WTC11 (cell line): Measurements from ENCODE around the gene PCGF1. TPM values are rescaled to one million over a fixed set of nuclear protein-coding genes. Genes with fewer than 3 reads are reported as not detected.
"Not testable (repeated sequence)": the region's sequence is repeated elsewhere in the genome, so short reads cannot be mapped to it uniquely, and the experiment has no call there.

Experiments used
- ATAC-seq: fragments of 200-7000 bp; cut with Tn5 transposase; 2 replicates; pipeline ENCODE4 v1.10.0; 2021; ENCODE audit warnings: mild to moderate bottlenecking, moderate library complexity
- CTCF ChIA-PET: fragments of 300-600 bp; sonication (Branson Sonifier 250); formaldehyde crosslinking; loops from one replicate; lab custom pipeline; 2021; ENCODE audit warnings: antibody characterized with exemption; lab: Charles Lee
- POLR2A ChIA-PET: fragments of 350-600 bp; sonication (Branson Sonifier 250); formaldehyde crosslinking; loops from one replicate; lab custom pipeline; 2021; ENCODE audit warnings: antibody characterized with exemption; lab: Charles Lee
- DNase-seq: peaks from one replicate; pipeline ENCODE4 v3.0.0; 2021; ENCODE audit warnings: low spot score
- H3K27ac Mint-ChIP-seq: 2 replicates; pipeline ENCODE4 v1.8.0; 2021; ENCODE audit warnings: mixed read lengths
- H3K27me3 Mint-ChIP-seq: 2 replicates; pipeline ENCODE4 v1.8.0; 2021; ENCODE audit warnings: low read depth, mild to moderate bottlenecking, moderate library complexity, mixed read lengths
- H3K36me3 Mint-ChIP-seq: 2 replicates; pipeline ENCODE4 v1.8.0; 2021; ENCODE audit warnings: mixed read lengths
- H3K4me1 Mint-ChIP-seq: 2 replicates; pipeline ENCODE4 v1.8.0; 2022; ENCODE audit warnings: mixed read lengths
- H3K4me3 Mint-ChIP-seq: 2 replicates; pipeline ENCODE4 v1.8.0; 2021; ENCODE audit warnings: mild to moderate bottlenecking, moderate library complexity, mixed read lengths
- H3K9me3 Mint-ChIP-seq: 2 replicates; pipeline ENCODE4 v1.8.0; 2021; ENCODE audit warnings: mixed read lengths
- EMX1 ChIP-seq: fragments of 250-450 bp; sonication (Bioruptor Pico); IDR thresholded peaks from 2 replicates; pipeline ENCODE4 v1.8.0; 2021; ENCODE audit warnings: mild to moderate bottlenecking
- ESRRA ChIP-seq: sonication (generic); formaldehyde crosslinking; IDR thresholded peaks from 2 replicates; pipeline ENCODE4 v1.8.1; 2022; ENCODE audit warnings: mild to moderate bottlenecking, missing genetic modification reagents, borderline replicate concordance
- GTF2I ChIP-seq: fragments of 250-450 bp; sonication (Bioruptor Pico); conservative IDR thresholded peaks from 2 replicates; pipeline ENCODE4 v1.4.0; 2021; ENCODE audit warnings: mild to moderate bottlenecking
- KAT7 ChIP-seq: sonication (generic); formaldehyde crosslinking; IDR thresholded peaks from 2 replicates; pipeline ENCODE4 v1.8.1; 2023; ENCODE audit warnings: missing genetic modification reagents, mild to moderate bottlenecking, borderline replicate concordance
- NFE2L1 ChIP-seq: sonication (generic); formaldehyde crosslinking; IDR thresholded peaks from 2 replicates; pipeline ENCODE4 v1.8.1; 2023; ENCODE audit warnings: missing genetic modification reagents
- SMAD4 ChIP-seq: sonication (generic); formaldehyde crosslinking; IDR thresholded peaks from 2 replicates; pipeline ENCODE4 v1.8.0; 2022; ENCODE audit warnings: mild to moderate bottlenecking, missing genetic modification reagents
- TP53 ChIP-seq: sonication (generic); formaldehyde crosslinking; IDR thresholded peaks from 2 replicates; pipeline ENCODE4 v1.8.1; 2023; ENCODE audit warnings: mild to moderate bottlenecking, missing genetic modification reagents
- ZNF121 ChIP-seq: sonication (generic); formaldehyde crosslinking; IDR thresholded peaks from 2 replicates; pipeline ENCODE4 v1.8.0; 2023; ENCODE audit warnings: missing genetic modification reagents
- total RNA-seq: library from RNA; stranded (reverse); gene quantifications from 3 replicates; pipeline ENCODE4 v1.2.3, GENCODE V29; 2021
- TF ChIP-seq, protein P1 (sequence below): sonication (generic); formaldehyde crosslinking; IDR thresholded peaks from 2 replicates; pipeline ENCODE4 v1.8.0; 2023; ENCODE audit warnings: mild to moderate bottlenecking, missing genetic modification reagents
- TF ChIP-seq, protein P2 (sequence below): sonication (generic); formaldehyde crosslinking; IDR thresholded peaks from 2 replicates; pipeline ENCODE4 v1.8.1; 2022; ENCODE audit warnings: missing genetic modification reagents, borderline replicate concordance
- TF ChIP-seq, protein P3 (sequence below): sonication (generic); formaldehyde crosslinking; IDR thresholded peaks from 2 replicates; pipeline ENCODE4 v1.8.1; 2023; ENCODE audit warnings: mild to moderate bottlenecking, moderate library complexity, missing genetic modification reagents
- TF ChIP-seq, protein P4 (sequence below): sonication (generic); formaldehyde crosslinking; IDR thresholded peaks from 2 replicates; pipeline ENCODE4 v1.8.1; 2023; ENCODE audit warnings: mild to moderate bottlenecking, missing genetic modification reagents
- TF ChIP-seq, protein P5 (sequence below): sonication (generic); formaldehyde crosslinking; IDR thresholded peaks from 2 replicates; pipeline ENCODE4 v1.8.0; 2022; ENCODE audit warnings: mild to moderate bottlenecking, missing genetic modification reagents
- TF ChIP-seq, protein P6 (sequence below): sonication (generic); formaldehyde crosslinking; IDR thresholded peaks from 2 replicates; pipeline ENCODE4 v1.8.0; 2022; ENCODE audit warnings: mild to moderate bottlenecking, missing genetic modification reagents
- TF ChIP-seq, protein P7 (sequence below): sonication (generic); formaldehyde crosslinking; IDR thresholded peaks from 2 replicates; pipeline ENCODE4 v1.8.0; 2022; ENCODE audit warnings: missing genetic modification reagents

PCGF1 gene
- total RNA-seq, 1 experiment from 2014 or later: 15.7 TPM

DNA sequence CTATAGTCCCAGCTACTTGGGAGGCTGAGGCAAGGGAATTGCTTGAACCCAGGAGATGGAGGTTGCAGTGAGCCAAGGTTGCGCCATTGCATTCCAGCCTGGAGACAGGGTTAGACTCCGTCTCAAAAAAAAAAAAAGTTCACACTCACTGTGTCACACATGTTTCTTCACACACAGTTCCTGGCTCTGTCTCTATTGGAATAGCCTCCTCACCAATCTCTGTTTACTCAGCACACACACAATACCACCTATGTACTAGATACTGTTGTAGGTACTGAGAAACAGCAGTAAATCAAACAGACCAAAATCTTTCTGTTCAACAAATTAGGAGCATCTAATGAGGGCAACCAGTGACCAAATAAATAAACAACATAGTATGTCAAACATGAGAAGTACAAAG lies 21.4 kb downstream of the PCGF1 start (continued):
- TF ChIP-seq, protein P1, sequence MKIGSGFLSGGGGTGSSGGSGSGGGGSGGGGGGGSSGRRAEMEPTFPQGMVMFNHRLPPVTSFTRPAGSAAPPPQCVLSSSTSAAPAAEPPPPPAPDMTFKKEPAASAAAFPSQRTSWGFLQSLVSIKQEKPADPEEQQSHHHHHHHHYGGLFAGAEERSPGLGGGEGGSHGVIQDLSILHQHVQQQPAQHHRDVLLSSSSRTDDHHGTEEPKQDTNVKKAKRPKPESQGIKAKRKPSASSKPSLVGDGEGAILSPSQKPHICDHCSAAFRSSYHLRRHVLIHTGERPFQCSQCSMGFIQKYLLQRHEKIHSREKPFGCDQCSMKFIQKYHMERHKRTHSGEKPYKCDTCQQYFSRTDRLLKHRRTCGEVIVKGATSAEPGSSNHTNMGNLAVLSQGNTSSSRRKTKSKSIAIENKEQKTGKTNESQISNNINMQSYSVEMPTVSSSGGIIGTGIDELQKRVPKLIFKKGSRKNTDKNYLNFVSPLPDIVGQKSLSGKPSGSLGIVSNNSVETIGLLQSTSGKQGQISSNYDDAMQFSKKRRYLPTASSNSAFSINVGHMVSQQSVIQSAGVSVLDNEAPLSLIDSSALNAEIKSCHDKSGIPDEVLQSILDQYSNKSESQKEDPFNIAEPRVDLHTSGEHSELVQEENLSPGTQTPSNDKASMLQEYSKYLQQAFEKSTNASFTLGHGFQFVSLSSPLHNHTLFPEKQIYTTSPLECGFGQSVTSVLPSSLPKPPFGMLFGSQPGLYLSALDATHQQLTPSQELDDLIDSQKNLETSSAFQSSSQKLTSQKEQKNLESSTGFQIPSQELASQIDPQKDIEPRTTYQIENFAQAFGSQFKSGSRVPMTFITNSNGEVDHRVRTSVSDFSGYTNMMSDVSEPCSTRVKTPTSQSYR (CRISPR knock-in tag): no peak
- TF ChIP-seq TP53 (no peak), SMAD4 (CRISPR knock-in tag) (no peak), NFE2L1 (no peak)
- TF ChIP-seq, protein P2, sequence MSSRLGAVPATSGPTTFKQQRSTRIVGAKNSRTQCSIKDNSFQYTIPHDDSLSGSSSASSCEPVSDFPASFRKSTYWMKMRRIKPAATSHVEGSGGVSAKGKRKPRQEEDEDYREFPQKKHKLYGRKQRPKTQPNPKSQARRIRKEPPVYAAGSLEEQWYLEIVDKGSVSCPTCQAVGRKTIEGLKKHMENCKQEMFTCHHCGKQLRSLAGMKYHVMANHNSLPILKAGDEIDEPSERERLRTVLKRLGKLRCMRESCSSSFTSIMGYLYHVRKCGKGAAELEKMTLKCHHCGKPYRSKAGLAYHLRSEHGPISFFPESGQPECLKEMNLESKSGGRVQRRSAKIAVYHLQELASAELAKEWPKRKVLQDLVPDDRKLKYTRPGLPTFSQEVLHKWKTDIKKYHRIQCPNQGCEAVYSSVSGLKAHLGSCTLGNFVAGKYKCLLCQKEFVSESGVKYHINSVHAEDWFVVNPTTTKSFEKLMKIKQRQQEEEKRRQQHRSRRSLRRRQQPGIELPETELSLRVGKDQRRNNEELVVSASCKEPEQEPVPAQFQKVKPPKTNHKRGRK (CRISPR knock-in tag): no peak

DNA sequence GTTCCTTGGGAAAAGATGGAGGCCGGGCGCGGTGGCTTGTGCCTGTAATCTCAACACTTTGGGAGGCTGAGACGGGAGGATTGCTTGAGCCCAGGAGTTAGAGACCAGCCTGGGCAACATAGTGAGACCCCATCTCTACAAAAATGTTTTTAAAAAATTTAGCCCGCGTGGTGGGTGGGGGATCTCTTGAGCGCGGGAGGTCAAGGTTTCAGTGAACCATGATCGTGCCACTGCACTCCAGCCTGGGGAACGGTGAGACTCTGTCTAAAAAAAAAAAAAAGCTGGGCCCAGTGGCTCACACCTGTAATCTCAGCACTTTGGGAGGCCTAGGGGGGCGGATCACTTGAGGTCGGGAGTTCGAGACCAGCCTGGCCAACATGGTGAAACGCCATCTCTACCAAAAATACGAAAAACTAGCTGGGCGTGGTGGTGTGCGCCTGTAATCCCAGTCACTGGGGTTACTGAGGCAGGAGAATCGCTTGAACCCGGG lies 23.8 kb downstream of the PCGF1 start:
- peaks cover 22% of the 10 kb centered on the region for H3K36me3 Mint-ChIP-seq
- CTCF ChIA-PET: interaction anchor here (1.0 to 4.6 kb wide), 18 partner anchors 10 to 148 kb away, joined by 3 to 43 read pairs (median 8); partner anchors contain the start of genes AUP1, DQX1, HTRA2 and INO80B
- H3K27me3 Mint-ChIP-seq, H3K9me3 Mint-ChIP-seq, ATAC-seq, DNase-seq: not testable (repeated sequence)
- POLR2A ChIA-PET: interaction anchor here (0.7 to 2.2 kb wide), 5 partner anchors 10 to 43 kb away, joined by 3 to 13 read pairs (median 4); partner anchors contain the start of gene WBP1
- TF ChIP-seq GTF2I (CRISPR knock-in tag) (peak; percentile 81; the same call in 1 of the 2 replicates), ZNF121 (CRISPR knock-in tag) (peak; percentile 77; the same call in 1 of the 2 replicates)
- H3K4me1 Mint-ChIP-seq: peaks cover 10% of the 10 kb centered on the region
- H3K27ac Mint-ChIP-seq: peak overlapping the region; percentile 100
- H3K4me3 Mint-ChIP-seq: peak overlapping the region; percentile 100

DNA sequence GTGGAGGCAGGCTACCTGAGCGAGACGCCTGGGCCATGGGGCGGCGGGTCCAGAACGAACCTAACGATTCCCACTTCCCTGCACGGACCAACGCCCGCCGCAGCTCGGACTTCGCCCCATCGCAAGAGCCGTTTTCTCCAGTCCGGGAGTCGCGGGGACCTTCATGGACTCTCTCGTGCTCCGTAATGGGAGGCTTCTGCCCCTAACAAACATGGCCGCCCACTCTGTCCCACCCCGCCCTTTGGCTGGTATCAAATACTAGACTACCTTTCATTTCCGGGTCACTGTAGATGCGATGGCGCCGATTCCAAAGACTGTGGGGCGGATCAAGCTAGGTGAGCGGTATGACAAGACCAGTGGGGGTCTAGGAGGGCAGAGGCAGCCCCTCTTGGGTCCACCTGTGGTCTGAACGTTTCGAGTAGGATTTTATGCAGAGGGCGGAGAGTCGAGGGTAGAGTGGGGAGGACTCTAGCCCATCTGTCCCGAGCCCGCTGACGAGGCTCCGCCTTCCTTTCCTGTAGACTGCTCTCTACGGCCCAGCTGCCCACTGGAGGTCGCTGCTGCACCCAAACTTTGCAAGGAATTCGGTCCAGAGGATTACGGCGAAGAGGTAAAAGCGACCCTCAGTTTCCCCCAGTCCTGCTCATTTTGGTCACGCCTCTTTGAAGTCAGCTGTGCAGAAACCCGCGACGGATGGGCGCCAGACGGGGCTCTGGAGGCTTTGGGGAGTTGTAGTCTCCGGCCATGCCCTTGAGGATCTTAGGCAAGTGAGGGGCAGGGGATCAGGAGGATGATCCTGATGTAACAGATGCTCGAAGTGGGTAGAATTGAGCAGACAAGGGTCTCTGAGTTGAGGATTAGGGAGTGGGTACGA lies 24.5 kb downstream of the PCGF1 start, which contains the start of the genes CCDC142 and TTC31:
Gene CCDC142 (minus strand): TSS at position 198 of the 874 bp plus-strand sequence. CDS start 161 bp downstream, at position 37.
Gene TTC31 (plus strand): TSS at position 281 of the 874 bp plus-strand sequence. CDS start 15 bp downstream, at position 296.
- Mint-ChIP-seq H3K4me3 (peak within 1 kb of the TSS; percentile 100), H3K27ac (peak within 1 kb of the TSS; percentile 100), H3K4me1 (peaks cover 10% of the 10 kb centered on the region), H3K36me3 (peaks cover 22% of the 10 kb centered on the region), H3K9me3 (no peaks in the 10 kb centered on the region), H3K27me3 (no peaks in the 10 kb centered on the region)
- ATAC-seq (peak; percentile 91), DNase-seq (peak; percentile 96)
- POLR2A ChIA-PET: interaction anchor here (0.6 to 2.2 kb wide), 9 partner anchors 11 to 162 kb away, joined by 3 to 13 read pairs (median 4); partner anchors contain the start of genes C2orf81, DQX1, LBX2 and MRPL53
- CTCF ChIA-PET: interaction anchor here (0.8 to 4.6 kb wide), 26 partner anchors 10 to 192 kb away, joined by 3 to 43 read pairs (median 6); partner anchors contain the start of genes AUP1, DQX1, HTRA2 and INO80B
- TF ChIP-seq, protein P3, sequence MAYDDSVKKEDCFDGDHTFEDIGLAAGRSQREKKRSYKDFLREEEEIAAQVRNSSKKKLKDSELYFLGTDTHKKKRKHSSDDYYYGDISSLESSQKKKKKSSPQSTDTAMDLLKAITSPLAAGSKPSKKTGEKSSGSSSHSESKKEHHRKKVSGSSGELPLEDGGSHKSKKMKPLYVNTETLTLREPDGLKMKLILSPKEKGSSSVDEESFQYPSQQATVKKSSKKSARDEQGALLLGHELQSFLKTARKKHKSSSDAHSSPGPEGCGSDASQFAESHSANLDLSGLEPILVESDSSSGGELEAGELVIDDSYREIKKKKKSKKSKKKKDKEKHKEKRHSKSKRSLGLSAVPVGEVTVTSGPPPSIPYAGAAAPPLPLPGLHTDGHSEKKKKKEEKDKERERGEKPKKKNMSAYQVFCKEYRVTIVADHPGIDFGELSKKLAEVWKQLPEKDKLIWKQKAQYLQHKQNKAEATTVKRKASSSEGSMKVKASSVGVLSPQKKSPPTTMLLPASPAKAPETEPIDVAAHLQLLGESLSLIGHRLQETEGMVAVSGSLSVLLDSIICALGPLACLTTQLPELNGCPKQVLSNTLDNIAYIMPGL (CRISPR knock-in tag): peak; percentile 86
- TF ChIP-seq NFE2L1: 0 out of 2 replicates have a peak, but pooled peaks have one; percentile 61
- no peak; the same call in 1 of the 2 replicates for TF ChIP-seq ESRRA (CRISPR knock-in tag)
- TF ChIP-seq, protein P4, sequence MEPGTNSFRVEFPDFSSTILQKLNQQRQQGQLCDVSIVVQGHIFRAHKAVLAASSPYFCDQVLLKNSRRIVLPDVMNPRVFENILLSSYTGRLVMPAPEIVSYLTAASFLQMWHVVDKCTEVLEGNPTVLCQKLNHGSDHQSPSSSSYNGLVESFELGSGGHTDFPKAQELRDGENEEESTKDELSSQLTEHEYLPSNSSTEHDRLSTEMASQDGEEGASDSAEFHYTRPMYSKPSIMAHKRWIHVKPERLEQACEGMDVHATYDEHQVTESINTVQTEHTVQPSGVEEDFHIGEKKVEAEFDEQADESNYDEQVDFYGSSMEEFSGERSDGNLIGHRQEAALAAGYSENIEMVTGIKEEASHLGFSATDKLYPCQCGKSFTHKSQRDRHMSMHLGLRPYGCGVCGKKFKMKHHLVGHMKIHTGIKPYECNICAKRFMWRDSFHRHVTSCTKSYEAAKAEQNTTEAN (CRISPR knock-in tag): peak; percentile 61; the same call in 1 of the 2 replicates
- TF ChIP-seq KAT7 (CRISPR knock-in tag): 0 out of 2 replicates have a peak, but pooled peaks have one; percentile 62
- TF ChIP-seq, protein P5, sequence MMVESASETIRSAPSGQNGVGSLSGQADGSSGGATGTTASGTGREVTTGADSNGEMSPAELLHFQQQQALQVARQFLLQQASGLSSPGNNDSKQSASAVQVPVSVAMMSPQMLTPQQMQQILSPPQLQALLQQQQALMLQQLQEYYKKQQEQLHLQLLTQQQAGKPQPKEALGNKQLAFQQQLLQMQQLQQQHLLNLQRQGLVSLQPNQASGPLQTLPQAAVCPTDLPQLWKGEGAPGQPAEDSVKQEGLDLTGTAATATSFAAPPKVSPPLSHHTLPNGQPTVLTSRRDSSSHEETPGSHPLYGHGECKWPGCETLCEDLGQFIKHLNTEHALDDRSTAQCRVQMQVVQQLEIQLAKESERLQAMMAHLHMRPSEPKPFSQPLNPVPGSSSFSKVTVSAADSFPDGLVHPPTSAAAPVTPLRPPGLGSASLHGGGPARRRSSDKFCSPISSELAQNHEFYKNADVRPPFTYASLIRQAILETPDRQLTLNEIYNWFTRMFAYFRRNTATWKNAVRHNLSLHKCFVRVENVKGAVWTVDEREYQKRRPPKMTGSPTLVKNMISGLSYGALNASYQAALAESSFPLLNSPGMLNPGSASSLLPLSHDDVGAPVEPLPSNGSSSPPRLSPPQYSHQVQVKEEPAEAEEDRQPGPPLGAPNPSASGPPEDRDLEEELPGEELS (CRISPR knock-in tag): peak; percentile 7; the same call in 1 of the 2 replicates
- no peak for TF ChIP-seq EMX1 (CRISPR knock-in tag)
- TF ChIP-seq, protein P6, sequence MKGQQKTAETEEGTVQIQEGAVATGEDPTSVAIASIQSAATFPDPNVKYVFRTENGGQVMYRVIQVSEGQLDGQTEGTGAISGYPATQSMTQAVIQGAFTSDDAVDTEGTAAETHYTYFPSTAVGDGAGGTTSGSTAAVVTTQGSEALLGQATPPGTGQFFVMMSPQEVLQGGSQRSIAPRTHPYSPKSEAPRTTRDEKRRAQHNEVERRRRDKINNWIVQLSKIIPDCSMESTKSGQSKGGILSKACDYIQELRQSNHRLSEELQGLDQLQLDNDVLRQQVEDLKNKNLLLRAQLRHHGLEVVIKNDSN: peak; percentile 63; the same call in 1 of the 2 replicates
- TF ChIP-seq, protein P7, sequence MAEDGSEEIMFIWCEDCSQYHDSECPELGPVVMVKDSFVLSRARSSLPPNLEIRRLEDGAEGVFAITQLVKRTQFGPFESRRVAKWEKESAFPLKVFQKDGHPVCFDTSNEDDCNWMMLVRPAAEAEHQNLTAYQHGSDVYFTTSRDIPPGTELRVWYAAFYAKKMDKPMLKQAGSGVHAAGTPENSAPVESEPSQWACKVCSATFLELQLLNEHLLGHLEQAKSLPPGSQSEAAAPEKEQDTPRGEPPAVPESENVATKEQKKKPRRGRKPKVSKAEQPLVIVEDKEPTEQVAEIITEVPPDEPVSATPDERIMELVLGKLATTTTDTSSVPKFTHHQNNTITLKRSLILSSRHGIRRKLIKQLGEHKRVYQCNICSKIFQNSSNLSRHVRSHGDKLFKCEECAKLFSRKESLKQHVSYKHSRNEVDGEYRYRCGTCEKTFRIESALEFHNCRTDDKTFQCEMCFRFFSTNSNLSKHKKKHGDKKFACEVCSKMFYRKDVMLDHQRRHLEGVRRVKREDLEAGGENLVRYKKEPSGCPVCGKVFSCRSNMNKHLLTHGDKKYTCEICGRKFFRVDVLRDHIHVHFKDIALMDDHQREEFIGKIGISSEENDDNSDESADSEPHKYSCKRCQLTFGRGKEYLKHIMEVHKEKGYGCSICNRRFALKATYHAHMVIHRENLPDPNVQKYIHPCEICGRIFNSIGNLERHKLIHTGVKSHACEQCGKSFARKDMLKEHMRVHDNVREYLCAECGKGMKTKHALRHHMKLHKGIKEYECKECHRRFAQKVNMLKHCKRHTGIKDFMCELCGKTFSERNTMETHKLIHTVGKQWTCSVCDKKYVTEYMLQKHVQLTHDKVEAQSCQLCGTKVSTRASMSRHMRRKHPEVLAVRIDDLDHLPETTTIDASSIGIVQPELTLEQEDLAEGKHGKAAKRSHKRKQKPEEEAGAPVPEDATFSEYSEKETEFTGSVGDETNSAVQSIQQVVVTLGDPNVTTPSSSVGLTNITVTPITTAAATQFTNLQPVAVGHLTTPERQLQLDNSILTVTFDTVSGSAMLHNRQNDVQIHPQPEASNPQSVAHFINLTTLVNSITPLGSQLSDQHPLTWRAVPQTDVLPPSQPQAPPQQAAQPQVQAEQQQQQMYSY: peak; percentile 56; the same call in 1 of the 2 replicates
